ENCODE data around the gene TEX29. TPM values are rescaled to one million over a fixed set of nuclear protein-coding genes. Genes with fewer than 3 reads are reported as not detected.

The TEX29 gene
- total RNA-seq, 3 donors from 2014 or later (not counting 1 experiment from before 2014, with no cell fraction given): not detected

GRCh38 chr13:111281751-111282311 is 38.6 kb upstream of the TEX29 start:
- no peak overlapping the region for H3K27ac ChIP-seq (ENCODE audit: low read length)
- H3K9me3 ChIP-seq (ENCODE audit: control insufficient read depth, insufficient read depth, low read length): no peaks in the 10 kb centered on the region
- WGBS (ENCODE audit: insufficient coverage): 88% methylated on average over 10 of the region's 10 CpGs
- no peaks in the 10 kb centered on the region for H3K27me3 Mint-ChIP-seq (ENCODE audit: low read depth in 2 of 2)
- no peak overlapping the region for H3K27ac Mint-ChIP-seq
- no peaks in the 10 kb centered on the region for H3K4me1 ChIP-seq (ENCODE audit: control insufficient read depth, insufficient read depth, low read length)
- no peaks in the 10 kb centered on the region for H3K9me3 Mint-ChIP-seq
- ATAC-seq (no peak), DNase-seq (no peak)
- H3K4me1 Mint-ChIP-seq: no peaks in the 10 kb centered on the region
- H3K4me3 Mint-ChIP-seq: no peak overlapping the region
- TF ChIP-seq CTCF (IDR thresholded peaks at IDR 0.05): no peak
- H3K36me3 ChIP-seq (ENCODE audit: control insufficient read depth, insufficient read depth, low read length): peaks cover 82% of the 10 kb centered on the region
- no peak overlapping the region for H3K4me3 ChIP-seq (ENCODE audit: low read length)
- peaks cover 5% of the 10 kb centered on the region for H3K36me3 Mint-ChIP-seq
- H3K27me3 ChIP-seq (ENCODE audit: control insufficient read depth, insufficient read depth, low read length): no peaks in the 10 kb centered on the region
- intact Hi-C loops (cut with micrococcal nuclease): no loop called here

GRCh38 chr13:111282425-111282824 is 38.0 kb upstream of the TEX29 start:
- H3K27ac Mint-ChIP-seq: no peak overlapping the region
- no peak for ATAC-seq
- H3K36me3 ChIP-seq (ENCODE audit: control insufficient read depth, insufficient read depth, low read length): peaks cover 86% of the 10 kb centered on the region

DNA sequence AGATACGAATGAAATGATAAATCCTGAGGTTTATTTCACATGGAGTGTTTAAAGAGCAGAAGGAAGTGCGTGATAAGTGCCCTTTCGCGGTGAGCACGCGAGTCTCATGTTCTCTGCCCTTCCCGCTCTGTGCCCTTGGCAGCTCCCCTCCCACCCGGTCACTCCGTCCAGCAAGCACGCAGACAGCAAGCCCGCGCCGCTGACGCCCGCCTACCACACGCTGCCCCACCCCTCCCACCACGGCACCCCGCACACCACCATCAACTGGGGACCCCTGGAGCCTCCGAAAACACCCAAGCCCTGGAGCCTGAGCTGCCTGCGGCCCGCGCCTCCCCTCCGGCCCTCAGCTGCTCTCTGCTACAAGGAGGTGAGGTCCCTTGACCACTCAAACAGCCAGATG is 37.4 kb upstream of the TEX29 start:
- no peak for ATAC-seq
- Histone ChIP-seq H3K4me1 (ENCODE audit: control insufficient read depth, insufficient read depth, low read length) (no peaks in the 10 kb centered on the region), H3K27me3 (ENCODE audit: control insufficient read depth, insufficient read depth, low read length) (no peaks in the 10 kb centered on the region), H3K9me3 (ENCODE audit: control insufficient read depth, insufficient read depth, low read length) (no peaks in the 10 kb centered on the region), H3K4me3 (ENCODE audit: low read length) (no peak overlapping the region), H3K36me3 (ENCODE audit: control insufficient read depth, insufficient read depth, low read length) (peaks cover 86% of the 10 kb centered on the region), H3K27ac (ENCODE audit: low read length) (no peak overlapping the region)
- H3K36me3 Mint-ChIP-seq: peaks cover 5% of the 10 kb centered on the region
- no peaks in the 10 kb centered on the region for H3K9me3 Mint-ChIP-seq
- TF ChIP-seq CTCF (IDR thresholded peaks at IDR 0.05): no peak
- no peaks in the 10 kb centered on the region for H3K4me1 Mint-ChIP-seq
- 98% methylated on average over 23 of the region's 23 CpGs for WGBS (ENCODE audit: insufficient coverage)
- DNase-seq: no peak
- no peak overlapping the region for H3K27ac Mint-ChIP-seq
- intact Hi-C loops (cut with micrococcal nuclease): no loop called here
- no peak overlapping the region for H3K4me3 Mint-ChIP-seq
- no peaks in the 10 kb centered on the region for H3K27me3 Mint-ChIP-seq (ENCODE audit: low read depth in 2 of 2)

More at GRCh38 chr13:111282425-111282824, 38.0 kb upstream of the TEX29 start:
- no peak overlapping the region for H3K4me3 ChIP-seq (ENCODE audit: low read length)
- H3K4me1 Mint-ChIP-seq: no peaks in the 10 kb centered on the region
- H3K27me3 ChIP-seq (ENCODE audit: control insufficient read depth, insufficient read depth, low read length): no peaks in the 10 kb centered on the region
- H3K4me3 Mint-ChIP-seq: no peak overlapping the region
- H3K36me3 Mint-ChIP-seq: peaks cover 5% of the 10 kb centered on the region
- H3K27me3 Mint-ChIP-seq (ENCODE audit: low read depth in 2 of 2): no peaks in the 10 kb centered on the region
- intact Hi-C loops (cut with micrococcal nuclease): no loop called here
- H3K27ac ChIP-seq (ENCODE audit: low read length): no peak overlapping the region
- no peaks in the 10 kb centered on the region for H3K4me1 ChIP-seq (ENCODE audit: control insufficient read depth, insufficient read depth, low read length)
- TF ChIP-seq CTCF (IDR thresholded peaks at IDR 0.05): no peak
- DNase-seq: no peak
- no peaks in the 10 kb centered on the region for H3K9me3 Mint-ChIP-seq
- 98% methylated on average over 5 of the region's 5 CpGs for WGBS (ENCODE audit: insufficient coverage)
- H3K9me3 ChIP-seq (ENCODE audit: control insufficient read depth, insufficient read depth, low read length): no peaks in the 10 kb centered on the region

GRCh38 chr13:111283457-111283856 is 37.0 kb upstream of the TEX29 start:
- no peaks in the 10 kb centered on the region for H3K9me3 Mint-ChIP-seq

More at GRCh38 chr13:111283457-111283856, 37.0 kb upstream of the TEX29 start:
- intact Hi-C loops (cut with micrococcal nuclease): no loop called here
- Mint-ChIP-seq H3K27ac (no peak overlapping the region), H3K4me1 (no peaks in the 10 kb centered on the region), H3K36me3 (peaks cover 5% of the 10 kb centered on the region), H3K4me3 (no peak overlapping the region), H3K27me3 (ENCODE audit: low read depth in 2 of 2) (no peaks in the 10 kb centered on the region)
- no peak for TF ChIP-seq CTCF (IDR thresholded peaks at IDR 0.05)
- Histone ChIP-seq H3K4me1 (ENCODE audit: control insufficient read depth, insufficient read depth, low read length) (no peaks in the 10 kb centered on the region), H3K27me3 (ENCODE audit: control insufficient read depth, insufficient read depth, low read length) (no peaks in the 10 kb centered on the region), H3K9me3 (ENCODE audit: control insufficient read depth, insufficient read depth, low read length) (no peaks in the 10 kb centered on the region), H3K27ac (ENCODE audit: low read length) (no peak overlapping the region), H3K36me3 (ENCODE audit: control insufficient read depth, insufficient read depth, low read length) (peaks cover 86% of the 10 kb centered on the region), H3K4me3 (ENCODE audit: low read length) (no peak overlapping the region)
- ATAC-seq (no peak), DNase-seq (no peak)
- WGBS (ENCODE audit: insufficient coverage): 98% methylated on average over 10 of the region's 10 CpGs
